GM06990 (cell line): Measurements from ENCODE around the gene DGKH.
A peak's percentile ranks its signal among the peaks of the same experiment; 100 is the strongest.

Experiments
- DNase-seq: peaks from one replicate; pipeline ENCODE4 v3.0.0-alpha.2; 2011; ENCODE audit not compliant: insufficient read length; ENCODE audit errors: extremely low read depth
- H3K27me3 ChIP-seq: replicated peaks from 2 replicates; pipeline ENCODE4 v1.6.0; 2011; ENCODE audit warnings: low read length; ENCODE audit not compliant: control insufficient read depth, insufficient read depth
- H3K36me3 ChIP-seq: 2 replicates; pipeline ENCODE4 v1.5.1; 2011; ENCODE audit warnings: low read length; ENCODE audit not compliant: control insufficient read depth, insufficient read depth
- H3K4me3 ChIP-seq: replicated peaks from 2 replicates; pipeline ENCODE4 v1.5.1; 2011; ENCODE audit warnings: low read depth, mild to moderate bottlenecking, control low read depth, low read length
- CTCF ChIP-seq: IDR thresholded peaks from 2 replicates; pipeline ENCODE4 v1.5.1; 2011; ENCODE audit warnings: low read length, control low read depth, mild to moderate bottlenecking, inconsistent platforms; ENCODE audit not compliant: insufficient read depth, poor library complexity, severe bottlenecking

Gene DGKH

GRCh38 chr13:42215578-42216421, 167.4 kb downstream of the DGKH start:
- H3K27me3 ChIP-seq = no peaks in the 10 kb centered on the region
- H3K36me3 ChIP-seq = no peaks in the 10 kb centered on the region; the same call in none of the 2 replicates
- no peak overlapping the region for H3K4me3 ChIP-seq
- peak; percentile 5 for DNase-seq
- TF ChIP-seq CTCF = peak; percentile 50

- H3K4me3 ChIP-seq = no peak overlapping the region
- DNase-seq = no peak
- no peaks in the 10 kb centered on the region; the same call in none of the 2 replicates for H3K36me3 ChIP-seq
- TF ChIP-seq CTCF = no peak
- no peaks in the 10 kb centered on the region for H3K27me3 ChIP-seq
Measured at GRCh38 chr13:42216422-42216735, 167.9 kb downstream of the DGKH start.

GRCh38 chr13:42218576-42218975, 170.1 kb downstream of the DGKH start:
- H3K4me3 ChIP-seq = no peak overlapping the region
- DNase-seq = no peak
- no peak for TF ChIP-seq CTCF
- no peaks in the 10 kb centered on the region for H3K27me3 ChIP-seq
- H3K36me3 ChIP-seq = peaks cover 2% of the 10 kb centered on the region

- Histone ChIP-seq H3K27me3 (no peaks in the 10 kb centered on the region), H3K36me3 (peaks cover 2% of the 10 kb centered on the region), H3K4me3 (no peak overlapping the region)
- no peak for DNase-seq
- TF ChIP-seq CTCF = no peak
Measured at GRCh38 chr13:42219051-42219450, 170.6 kb downstream of the DGKH start.

- H3K4me3 ChIP-seq = no peak overlapping the region
- no peak for DNase-seq
- TF ChIP-seq CTCF = no peak
- H3K27me3 ChIP-seq = no peaks in the 10 kb centered on the region
- peaks cover 2% of the 10 kb centered on the region for H3K36me3 ChIP-seq
Measured at GRCh38 chr13:42219876-42220275, 171.4 kb downstream of the DGKH start.
